Body of pancreas (tissue), 4 donors: ENCODE data around the gene TAOK3.
"Not testable (repeated sequence)": the region's sequence is repeated elsewhere in the genome, so short reads cannot be mapped to it uniquely, and the experiment has no call there.

Experiments
- CTCF ChIP-seq, 7 experiments: fragments of 450-650 bp in 4 of 7; fragments of 200-600 bp in 3 of 7; sonication (generic) in 3 of 7; IDR thresholded peaks; one replicate each; pipeline ENCODE4 v1.5.1; 2016 to 2019; ENCODE audit warnings: antibody characterized with exemption in 7 of 7
- POLR2A ChIP-seq, 3 donors: fragments of 450-650 bp; IDR thresholded peaks; one replicate each; pipeline ENCODE4 v1.6.1; 2016; ENCODE audit warnings: antibody characterized with exemption in 3 of 3, mild to moderate bottlenecking in 2 of 3

- not testable (repeated sequence) for TF ChIP-seq CTCF, POLR2A (IDR thresholded peaks at IDR 0.05)
These were observed 126.8 kb downstream of the TAOK3 start for GRCh38 chr12:118245886-118246285.
